Ascending aorta (tissue), 2 donors: ENCODE measurements around the gene PHC1. TPM values are rescaled to one million over a fixed set of nuclear protein-coding genes. Genes with fewer than 3 reads are reported as not detected.

Experiments used
- DNase-seq, 2 donors: peaks; one replicate each; pipeline ENCODE4 v3.0.0-alpha.2; 2019; ENCODE audit warnings: low spot score in 2 of 2
- H3K27ac ChIP-seq, 2 donors: fragments of 200-600 bp; sonication (generic); one replicate each; pipeline ENCODE4 v1.5.1; 2016 to 2017; ENCODE audit warnings: mild to moderate bottlenecking in 1 of 2
- H3K27me3 ChIP-seq: fragments of 200-600 bp; sonication (generic); one replicate; pipeline ENCODE4 v1.5.1; 2017
- H3K36me3 ChIP-seq, 2 donors: fragments of 200-600 bp; sonication (generic); one replicate each; pipeline ENCODE4 v1.5.1; 2016
- H3K4me1 ChIP-seq, 2 donors: fragments of 200-600 bp; sonication (generic); one replicate each; pipeline ENCODE4 v1.5.1; 2016 to 2017; ENCODE audit warnings: mild to moderate bottlenecking in 1 of 2
- H3K4me3 ChIP-seq, 2 donors: fragments of 200-600 bp; sonication (generic); one replicate each; pipeline ENCODE4 v1.5.1; 2016 to 2017; ENCODE audit warnings: mild to moderate bottlenecking in 1 of 2
- H3K9me3 ChIP-seq, 2 donors: fragments of 200-600 bp; sonication (generic); one replicate each; pipeline ENCODE4 v1.5.1; 2016
- CTCF ChIP-seq, 3 experiments: fragments of 200-600 bp in 2 of 3; fragments of 450-650 bp in 1 of 3; sonication (generic) in 2 of 3; IDR thresholded peaks; one replicate each; pipeline ENCODE4 v1.5.1; 2016 to 2019; ENCODE audit warnings: antibody characterized with exemption in 3 of 3, mild to moderate bottlenecking in 1 of 3, moderate library complexity in 1 of 3
- intact Hi-C: fragments of 100-400 bp; cut with DNase I; formaldehyde crosslinking; loops from one replicate; pipeline ENCODE4 v1.15.1; 2023
- total RNA-seq: library from RNA; depleted of rRNA; stranded (reverse); fragments of >200 nt; gene quantifications from one replicate; pipeline ENCODE4 v1.1.0, GENCODE V29; 2016

Gene PHC1
- total RNA-seq, 1 donor from 2014 or later: 31.0 TPM

GRCh38 chr12:8953773-8954402 lies 39.6 kb downstream of the PHC1 start:
- Histone ChIP-seq H3K4me1 (peaks cover 0 to 6% of the 10 kb centered on the region in 2 donors), H3K4me3 (no peak overlapping the region), H3K27me3 (no peaks in the 10 kb centered on the region), H3K9me3 (no peaks in the 10 kb centered on the region), H3K27ac (no peak overlapping the region), H3K36me3 (no peaks in the 10 kb centered on the region)
- no peak for TF ChIP-seq CTCF (IDR thresholded peaks at IDR 0.05)
- DNase-seq: no peak
- intact Hi-C loops: loop anchor here (10.0 kb wide), 1 partner anchor 919 kb away; the partner anchor contains the start of gene FOXJ2

GRCh38 chr12:8956073-8956472 lies 41.8 kb downstream of the PHC1 start:
- intact Hi-C loops: loop anchor here (10.0 kb wide), 1 partner anchor 921 kb away; the partner anchor contains the start of gene FOXJ2
- DNase-seq: no peak

GRCh38 chr12:8956772-8957171 lies 42.5 kb downstream of the PHC1 start:
- Histone ChIP-seq H3K4me3 (no peak overlapping the region), H3K27me3 (no peaks in the 10 kb centered on the region), H3K27ac (no peak overlapping the region), H3K9me3 (no peaks in the 10 kb centered on the region), H3K36me3 (no peaks in the 10 kb centered on the region), H3K4me1 (no peaks in the 10 kb centered on the region)
- intact Hi-C loops: loop anchor here (10.0 kb wide), 1 partner anchor 922 kb away; the partner anchor contains the start of gene FOXJ2
- no peak for DNase-seq
- no peak for TF ChIP-seq CTCF (IDR thresholded peaks at IDR 0.05)

More at GRCh38 chr12:8956073-8956472, 41.8 kb downstream of the PHC1 start:
- no peaks in the 10 kb centered on the region for H3K27me3 ChIP-seq
- TF ChIP-seq CTCF (IDR thresholded peaks at IDR 0.05): no peak
- no peak overlapping the region for H3K4me3 ChIP-seq
- no peaks in the 10 kb centered on the region for H3K9me3 ChIP-seq
- H3K27ac ChIP-seq: no peak overlapping the region
- peaks cover 0 to 1% of the 10 kb centered on the region in 2 donors for H3K4me1 ChIP-seq
- no peaks in the 10 kb centered on the region for H3K36me3 ChIP-seq

- H3K27ac ChIP-seq: no peak overlapping the region
- no peak overlapping the region for H3K4me3 ChIP-seq
- H3K9me3 ChIP-seq: peaks cover 0 to 2% of the 10 kb centered on the region in 2 donors
- no peak for DNase-seq
- intact Hi-C loops: loop anchor here (10.0 kb wide), 1 partner anchor 923 kb away; the partner anchor contains the start of gene FOXJ2
- no peaks in the 10 kb centered on the region for H3K27me3 ChIP-seq
- H3K36me3 ChIP-seq: no peaks in the 10 kb centered on the region
- no peaks in the 10 kb centered on the region for H3K4me1 ChIP-seq
- no peak for TF ChIP-seq CTCF (IDR thresholded peaks at IDR 0.05)
Measured at GRCh38 chr12:8957561-8957960, 43.3 kb downstream of the PHC1 start.

- H3K27ac ChIP-seq: no peak overlapping the region
- no peak for TF ChIP-seq CTCF (IDR thresholded peaks at IDR 0.05)
- no peaks in the 10 kb centered on the region for H3K4me1 ChIP-seq
- no peak overlapping the region for H3K4me3 ChIP-seq
- H3K36me3 ChIP-seq: no peaks in the 10 kb centered on the region
- H3K9me3 ChIP-seq: peaks cover 0 to 7% of the 10 kb centered on the region in 2 donors
- DNase-seq: no peak
- intact Hi-C loops: loop anchor here (10.0 kb wide), 1 partner anchor 923 kb away; the partner anchor contains the start of gene FOXJ2
- no peaks in the 10 kb centered on the region for H3K27me3 ChIP-seq
Measured at GRCh38 chr12:8958066-8958465, 43.8 kb downstream of the PHC1 start.
